Stimulated activated naive CD4-positive, alpha-beta T cell treated with Interleukin-2 at 50 U/mL for 16 hours (primary cell): ENCODE results near the gene SAT1.

ENCODE experiments used
- DNase-seq: peaks from one replicate; lab custom pipeline; 2025; lab: John Stamatoyannopoulos, UW

The SAT1 gene

GRCh38 chrX:23811108-23811651 is 28.2 kb downstream of the SAT1 start:
- no peak for DNase-seq

- no peak for DNase-seq
Measured at GRCh38 chrX:23811656-23812055, 28.7 kb downstream of the SAT1 start.

DNA sequence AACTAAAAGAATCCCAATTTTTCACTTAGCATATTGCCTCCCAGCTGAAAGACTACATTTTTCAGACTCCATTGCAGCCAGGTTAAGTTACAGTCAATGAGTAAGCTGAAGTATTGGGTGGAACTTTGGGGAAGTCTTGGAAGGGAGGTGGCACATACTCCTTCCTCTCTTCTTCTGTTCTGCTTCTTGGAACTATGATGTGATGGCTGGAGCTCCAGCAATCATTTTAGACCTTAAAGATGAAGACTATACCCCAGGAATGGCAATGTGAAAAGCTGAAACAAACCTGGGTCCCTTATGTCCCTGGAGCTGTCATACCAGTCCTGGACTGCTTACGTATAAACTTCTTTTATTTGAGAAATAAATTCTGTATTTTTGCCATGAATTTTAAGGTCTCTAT is 30.8 kb downstream of the SAT1 start:
- no peak for DNase-seq

DNA sequence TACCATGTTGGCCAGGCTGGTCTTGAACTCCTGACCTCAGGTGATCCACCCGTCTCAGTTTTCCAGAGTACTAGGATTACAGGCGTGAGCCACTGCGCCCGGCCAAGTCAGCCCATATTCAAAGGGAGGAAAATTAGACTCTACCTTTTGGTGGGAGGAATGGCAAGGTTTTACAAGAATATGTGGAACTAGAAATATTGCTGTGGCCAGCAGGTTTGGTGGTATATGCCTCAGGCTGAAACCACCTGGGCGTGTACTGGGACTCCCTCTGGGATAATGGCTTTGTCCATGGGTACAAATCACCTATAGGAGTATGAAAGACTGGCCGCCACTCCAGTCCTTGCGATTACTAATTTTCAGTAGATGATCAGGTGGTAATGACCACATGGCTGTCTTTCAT is 32.4 kb downstream of the SAT1 start:
- DNase-seq, result no peak

- no peak for DNase-seq
Measured at GRCh38 chrX:23816179-23816578, 33.2 kb downstream of the SAT1 start.

DNA sequence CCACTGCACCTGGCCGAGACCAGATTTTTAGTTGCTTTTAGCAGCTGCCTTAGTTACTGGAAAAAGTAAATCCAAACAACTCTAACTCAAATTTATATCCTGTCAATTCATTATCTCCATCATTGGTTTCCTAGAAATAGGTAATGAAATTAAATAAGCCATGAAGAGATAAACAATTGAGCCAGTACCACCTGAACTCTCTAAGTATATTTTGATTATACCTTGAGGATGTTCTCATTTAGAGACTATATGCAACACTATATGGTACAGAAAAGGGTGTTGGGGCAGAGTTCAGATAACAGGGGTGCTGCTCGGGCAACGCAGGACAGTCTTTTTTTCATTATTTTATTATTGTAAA is 35.0 kb downstream of the SAT1 start:
- no peak for DNase-seq

GRCh38 chrX:23819385-23820234 is 36.6 kb downstream of the SAT1 start:
- DNase-seq, result no peak

- no peak for DNase-seq
Measured at GRCh38 chrX:23820235-23820782, 37.3 kb downstream of the SAT1 start.

DNA sequence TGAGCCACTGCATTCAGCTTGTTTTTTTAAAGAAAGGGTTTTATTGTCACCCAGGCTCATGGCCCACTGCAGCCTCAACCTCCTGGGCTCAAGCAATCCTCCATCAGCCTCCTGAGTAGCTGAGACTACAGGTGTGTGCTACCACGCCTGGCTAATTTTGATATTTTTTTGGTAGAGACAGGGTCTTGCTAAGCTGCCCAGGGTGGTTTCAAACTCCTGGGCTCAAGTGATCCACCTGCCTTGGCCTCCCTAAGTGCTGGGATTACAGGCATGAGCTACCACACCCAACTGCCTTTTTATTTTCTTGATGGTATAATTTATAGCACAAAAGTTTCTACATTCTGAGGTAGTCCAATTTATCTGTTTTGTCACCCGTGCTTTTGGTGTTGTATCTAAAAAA is 38.9 kb downstream of the SAT1 start:
- DNase-seq, result no peak

DNA sequence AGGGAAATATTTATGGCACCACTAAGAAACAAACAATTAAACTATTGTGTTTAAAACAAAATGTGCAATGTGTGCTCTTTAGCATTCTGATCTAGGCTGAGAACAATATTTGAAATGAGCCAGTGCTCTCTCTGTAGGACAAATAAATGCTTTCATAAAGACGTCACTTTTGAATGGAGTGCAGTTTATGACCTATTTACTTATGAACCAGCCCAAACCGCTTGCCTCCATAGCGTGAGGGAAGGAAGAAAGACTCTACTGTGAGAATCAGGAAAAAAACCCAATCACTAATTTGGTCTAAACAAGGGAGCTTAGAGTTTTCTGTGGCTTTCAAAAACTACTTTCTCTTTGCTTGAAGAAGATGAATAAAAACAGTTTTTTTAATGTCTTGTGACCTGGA is 39.4 kb downstream of the SAT1 start:
- DNase-seq, result no peak

- DNase-seq, result no peak
Measured at GRCh38 chrX:23822841-23823240, 39.9 kb downstream of the SAT1 start.

DNA sequence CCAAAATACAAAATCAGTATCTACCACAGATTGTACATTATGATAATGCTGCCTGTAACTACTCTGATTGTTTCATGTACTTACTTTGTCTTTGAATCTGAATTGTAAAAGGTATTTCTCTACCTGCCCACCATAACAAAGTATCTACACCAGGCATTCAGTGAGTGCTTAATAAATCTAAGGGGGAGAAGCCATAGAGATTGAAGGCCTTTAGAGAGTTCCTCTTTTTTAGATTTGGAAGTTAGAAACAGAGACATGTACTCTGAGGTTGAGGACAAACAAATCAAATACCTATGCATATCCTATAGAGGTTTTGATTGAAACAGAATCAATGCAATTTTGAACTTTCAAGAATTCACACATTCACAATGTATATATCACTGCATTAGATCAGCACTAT is 42.7 kb downstream of the SAT1 start:
- no peak for DNase-seq

DNA sequence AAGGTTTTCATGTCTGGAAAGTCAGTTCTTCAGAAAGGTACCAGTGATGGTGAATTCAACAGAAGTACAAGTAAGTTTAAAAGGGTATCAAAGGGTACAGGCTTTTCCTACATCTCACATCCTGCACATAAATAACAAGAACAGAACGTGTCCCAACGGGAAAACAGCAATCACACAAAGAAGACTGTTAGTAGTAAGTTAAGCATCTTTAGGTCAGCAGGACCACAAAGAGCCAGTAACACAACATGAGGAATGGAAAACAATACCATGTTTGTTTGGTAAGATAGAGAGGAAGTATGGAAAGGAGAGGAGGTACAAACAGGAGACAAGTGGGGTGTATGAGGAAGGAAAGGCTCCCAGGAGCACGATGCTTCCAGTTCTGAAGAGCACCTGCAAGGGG is 43.2 kb downstream of the SAT1 start:
- DNase-seq, result no peak

GRCh38 chrX:23826653-23827052 is 43.7 kb downstream of the SAT1 start:
- DNase-seq, result no peak

GRCh38 chrX:23828881-23829280 is 45.9 kb downstream of the SAT1 start:
- DNase-seq, result no peak

GRCh38 chrX:23832721-23833120 is 49.7 kb downstream of the SAT1 start:
- no peak for DNase-seq
